GM13976 (cell line): Measurements from ENCODE around the gene BIRC6.
"Not testable (repeated sequence)": the region's sequence is repeated elsewhere in the genome, so short reads cannot be mapped to it uniquely, and the experiment has no call there.

Source experiments
- DNase-seq: peaks from one replicate; pipeline ENCODE4 v3.0.0; 2012; ENCODE audit warnings: low spot score
- CTCF ChIP-seq: IDR thresholded peaks from 2 replicates; pipeline ENCODE4 v1.5.1; 2012; ENCODE audit warnings: borderline replicate concordance, mild to moderate bottlenecking; ENCODE audit not compliant: insufficient read depth; ENCODE audit errors: extremely low read depth, missing control alignments, control extremely low read depth
- in situ Hi-C: fragments of 300-500 bp; cut with MboI; formaldehyde crosslinking; loops from one replicate; pipeline ENCODE4 v1.12.0; 2022; ENCODE audit warnings: low sequenced_read_pairs, mixed read lengths, inconsistent platforms; ENCODE audit not compliant: unreplicated experiment

Gene BIRC6

GRCh38 chr2:32366595-32366994, 9.8 kb downstream of the BIRC6 start:
- TF ChIP-seq CTCF: no peak
- DNase-seq: no peak
- in situ Hi-C loops: no loop called here

GRCh38 chr2:32369222-32369621, 12.4 kb downstream of the BIRC6 start:
- DNase-seq: no peak
- in situ Hi-C loops: no loop called here
- TF ChIP-seq CTCF: no peak

GRCh38 chr2:32370942-32371341, 14.1 kb downstream of the BIRC6 start:
- DNase-seq, in situ Hi-C loops: not testable (repeated sequence)

- TF ChIP-seq CTCF: no peak
- in situ Hi-C loops: no loop called here
- no peak for DNase-seq
Observed at GRCh38 chr2:32372519-32373182, 15.8 kb downstream of the BIRC6 start.

- in situ Hi-C loops: no loop called here
- no peak for DNase-seq
- TF ChIP-seq CTCF: no peak
Observed at GRCh38 chr2:32375228-32375892, 18.5 kb downstream of the BIRC6 start.

GRCh38 chr2:32376756-32377155, 19.9 kb downstream of the BIRC6 start:
- in situ Hi-C loops: no loop called here
- no peak for TF ChIP-seq CTCF
- no peak for DNase-seq

- in situ Hi-C loops: no loop called here
- TF ChIP-seq CTCF: no peak
- DNase-seq: no peak
Observed at GRCh38 chr2:32377928-32378327, 21.1 kb downstream of the BIRC6 start.
